Thoracic aorta (tissue), 2 donors: ENCODE data around the gene CEP112. TPM values are rescaled to one million over a fixed set of nuclear protein-coding genes. Genes with fewer than 3 reads are reported as not detected.

Experiments
- ATAC-seq: fragments of 150-250 bp; one replicate; pipeline ENCODE4 v1.8.0; 2017; ENCODE audit warnings: low read depth; ENCODE audit not compliant: insufficient number of reproducible peaks, low FRiP score
- DNase-seq: peaks from one replicate; pipeline ENCODE4 v3.0.0-alpha.2; 2020; ENCODE audit warnings: low spot score
- H3K27ac ChIP-seq, 2 donors: fragments of 200-600 bp; sonication (generic); 1 replicate in 1 of 2; 2 replicates in 1 of 2; pipeline ENCODE4 v1.5.1; 2016; ENCODE audit warnings: mild to moderate bottlenecking in 2 of 2, moderate library complexity in 2 of 2
- H3K27me3 ChIP-seq: fragments of 200-600 bp; sonication (generic); replicated peaks from 2 replicates; pipeline ENCODE4 v1.6.0; 2016; ENCODE audit warnings: mild to moderate bottlenecking; ENCODE audit not compliant: insufficient read depth
- H3K36me3 ChIP-seq: fragments of 200-600 bp; sonication (generic); one replicate; pipeline ENCODE4 v1.5.1; 2016
- H3K4me1 ChIP-seq, 2 donors: fragments of 200-600 bp; sonication (generic); 1 replicate in 1 of 2; 2 replicates in 1 of 2; pipeline versions ENCODE4 v1.5.1 to v1.6.0; 2016; ENCODE audit warnings: low read depth in 2 of 2, mild to moderate bottlenecking in 1 of 2; ENCODE audit not compliant: control insufficient read depth in 1 of 2
- H3K4me3 ChIP-seq: fragments of 200-600 bp; sonication (generic); 2 replicates; pipeline ENCODE4 v1.5.1; 2016; ENCODE audit warnings: mild to moderate bottlenecking
- H3K9me3 ChIP-seq: fragments of 200-600 bp; sonication (generic); 2 replicates; pipeline ENCODE4 v1.5.1; 2016
- CTCF ChIP-seq: fragments of 200-600 bp; sonication (generic); IDR thresholded peaks from one replicate; pipeline ENCODE4 v1.5.1; 2019; ENCODE audit warnings: antibody characterized with exemption
- total RNA-seq, 2 donors: library from RNA; depleted of rRNA; stranded (reverse); fragments of >200 nt; gene quantifications; one replicate each; pipeline versions ENCODE4 v1.1.0 to v1.2.3, GENCODE V29; 2016

CEP112 gene
- total RNA-seq, 2 donors from 2014 or later: 13.4 to 19.0 TPM

- Histone ChIP-seq H3K4me1 (no peaks in the 10 kb centered on the region), H3K4me3 (no peak overlapping the region), H3K9me3 (no peaks in the 10 kb centered on the region), H3K36me3 (no peaks in the 10 kb centered on the region), H3K27ac (no peak overlapping the region), H3K27me3 (no peaks in the 10 kb centered on the region)
- ATAC-seq (no peak), DNase-seq (no peak)
- no peak for TF ChIP-seq CTCF
These were observed 324.9 kb downstream of the CEP112 start for GRCh38 chr17:65867014-65867413.

GRCh38 chr17:65865715-65866425 lies 326.1 kb downstream of the CEP112 start:
- no peak overlapping the region for H3K27ac ChIP-seq
- no peak for DNase-seq
- H3K4me3 ChIP-seq: no peak overlapping the region
- no peaks in the 10 kb centered on the region for H3K9me3 ChIP-seq
- no peak for TF ChIP-seq CTCF
- ATAC-seq: no peak
- H3K36me3 ChIP-seq: no peaks in the 10 kb centered on the region
- H3K27me3 ChIP-seq: no peaks in the 10 kb centered on the region
- H3K4me1 ChIP-seq: no peaks in the 10 kb centered on the region

GRCh38 chr17:65864394-65864793 lies 327.5 kb downstream of the CEP112 start:
- Histone ChIP-seq H3K4me3 (no peak overlapping the region), H3K4me1 (no peaks in the 10 kb centered on the region), H3K9me3 (no peaks in the 10 kb centered on the region), H3K36me3 (no peaks in the 10 kb centered on the region), H3K27ac (no peak overlapping the region), H3K27me3 (no peaks in the 10 kb centered on the region)
- ATAC-seq (no peak), DNase-seq (no peak)
- no peak for TF ChIP-seq CTCF

GRCh38 chr17:65857718-65858117 lies 334.2 kb downstream of the CEP112 start:
- Histone ChIP-seq H3K4me3 (no peak overlapping the region), H3K36me3 (no peaks in the 10 kb centered on the region), H3K9me3 (no peaks in the 10 kb centered on the region), H3K27me3 (no peaks in the 10 kb centered on the region), H3K4me1 (no peaks in the 10 kb centered on the region), H3K27ac (no peak overlapping the region)
- DNase-seq: no peak
- no peak for TF ChIP-seq CTCF
- no peak for ATAC-seq

- no peaks in the 10 kb centered on the region for H3K4me1 ChIP-seq
- no peak overlapping the region for H3K27ac ChIP-seq
- no peak for TF ChIP-seq CTCF
- ATAC-seq: no peak
- H3K4me3 ChIP-seq: no peak overlapping the region
- H3K9me3 ChIP-seq: no peaks in the 10 kb centered on the region
- H3K36me3 ChIP-seq: no peaks in the 10 kb centered on the region
- no peak for DNase-seq
- no peaks in the 10 kb centered on the region for H3K27me3 ChIP-seq
These were observed 335.1 kb downstream of the CEP112 start for GRCh38 chr17:65856865-65857264.
